H1 (cell line): Measurements from ENCODE around the gene IL6ST. TPM values are rescaled to one million over a fixed set of nuclear protein-coding genes. Genes with fewer than 3 reads are reported as not detected.

ENCODE experiments used
- CTCF ChIA-PET: fragments of 300-600 bp; sonication (Branson Sonifier 250); formaldehyde crosslinking; loops from one replicate; lab custom pipeline; 2021; ENCODE audit not compliant: partially characterized antibody; lab: Charles Lee
- POLR2A ChIA-PET: fragments of 300-600 bp; sonication (Branson Sonifier 250); formaldehyde crosslinking; loops from one replicate; lab custom pipeline; 2021; ENCODE audit warnings: inconsistent platforms; ENCODE audit not compliant: partially characterized antibody; lab: Charles Lee
- DNase-seq, 2 experiments: peaks; one replicate each; pipeline versions ENCODE4 v3.0.0 to v3.0.0-alpha.2; 2010 to 2022; ENCODE audit warnings: low spot score in 2 of 2, low read depth in 1 of 2, mixed read lengths in 1 of 2
- FAIRE-seq: peaks from 2 replicates; lab custom pipeline; 2011; peaks lifted over from hg19 to GRCh38; lab: Jason Lieb, UNC
- H2AFZ ChIP-seq: 2 replicates; pipeline ENCODE4 v1.8.1; 2012; ENCODE audit warnings: low read length, inconsistent platforms
- H2AK5ac ChIP-seq: 2 replicates; pipeline ENCODE4 v1.6.1; 2013; ENCODE audit warnings: low read depth, low read length
- H2BK120ac ChIP-seq: replicated peaks from 2 replicates; pipeline ENCODE3; 2013; ENCODE audit warnings: low read depth, low read length, inconsistent platforms
- H2BK12ac ChIP-seq: 2 replicates; pipeline ENCODE4 v1.6.1; 2013; ENCODE audit warnings: low read depth, low read length
- H2BK15ac ChIP-seq: 2 replicates; pipeline ENCODE4 v1.6.1; 2013; ENCODE audit warnings: low read length
- H2BK20ac ChIP-seq: 2 replicates; pipeline ENCODE4 v1.6.1; 2013; ENCODE audit warnings: low read length
- H2BK5ac ChIP-seq: 2 replicates; pipeline ENCODE4 v1.6.1; 2013; ENCODE audit warnings: low read depth, low read length
- H3K14ac ChIP-seq: 2 replicates; pipeline ENCODE4 v1.6.1; 2013; ENCODE audit warnings: inconsistent platforms; ENCODE audit not compliant: insufficient read length
- H3K18ac ChIP-seq: 2 replicates; pipeline ENCODE4 v1.6.1; 2013; ENCODE audit warnings: low read length; ENCODE audit errors: extremely low read depth
- H3K23ac ChIP-seq: 2 replicates; pipeline ENCODE4 v1.6.1; 2013; ENCODE audit warnings: inconsistent platforms; ENCODE audit not compliant: insufficient read length
- H3K23me2 ChIP-seq: 2 replicates; pipeline ENCODE4 v1.6.1; 2013; ENCODE audit warnings: low read depth, low read length
- H3K27ac ChIP-seq: 2 replicates; pipeline ENCODE4 v1.6.1; 2011; ENCODE audit warnings: low read depth, low read length, inconsistent platforms
- H3K27me3 ChIP-seq, 4 experiments: replicated peaks in 1 of 4; 1 replicate in 1 of 4; 2 replicates in 3 of 4; pipeline versions ENCODE4 v1.6.1 to v1.8.1; 2011 to 2013; ENCODE audit warnings: low read length in 3 of 4, mild to moderate bottlenecking in 3 of 4, inconsistent platforms in 2 of 4, mixed read lengths in 2 of 4, moderate library complexity in 1 of 4; ENCODE audit not compliant: control insufficient read depth in 3 of 4, insufficient read depth in 3 of 4; ENCODE audit errors: extremely low read depth in 1 of 4
- H3K36me3 ChIP-seq, 4 experiments: 2 replicates each; pipeline versions ENCODE4 v1.6.1 to v1.8.1; 2011 to 2013; ENCODE audit warnings: mild to moderate bottlenecking in 4 of 4, low read length in 3 of 4, moderate library complexity in 2 of 4, control low read depth in 1 of 4, inconsistent platforms in 1 of 4; ENCODE audit not compliant: insufficient read depth in 4 of 4, control insufficient read depth in 2 of 4
- H3K4ac ChIP-seq: replicated peaks from 2 replicates; pipeline ENCODE3; 2013; ENCODE audit warnings: low read length, low read depth, mixed read lengths, inconsistent platforms; ENCODE audit not compliant: insufficient read length
- H3K4me1 ChIP-seq, 4 experiments: replicated peaks in 1 of 4; 1 replicate in 1 of 4; 2 replicates in 3 of 4; pipeline versions ENCODE4 v1.6.1 to v1.8.1; 2011 to 2013; ENCODE audit warnings: low read length in 3 of 4, inconsistent platforms in 2 of 4, mixed read lengths in 1 of 4; ENCODE audit not compliant: insufficient read depth in 4 of 4, control insufficient read depth in 3 of 4
- H3K4me2 ChIP-seq, 2 experiments: 2 replicates each; pipeline versions ENCODE4 v1.6.1 to v1.8.1; 2011 to 2013; ENCODE audit warnings: low read depth in 2 of 2, low read length in 2 of 2, control low read depth in 1 of 2, inconsistent platforms in 1 of 2, mild to moderate bottlenecking in 1 of 2; ENCODE audit not compliant: insufficient read depth in 1 of 2
- H3K4me3 ChIP-seq, 4 experiments: fragments of 200-600, 300-600 bp in 1 of 4; sonication (generic), shearing (Covaris generic), sonication (Bioruptor Twin) in 1 of 4; 2 replicates each; pipeline versions ENCODE4 v1.5.1 to v1.8.1; 2011 to 2016; ENCODE audit warnings: low read length in 4 of 4, low read depth in 3 of 4, control low read depth in 2 of 4, inconsistent platforms in 2 of 4, mild to moderate bottlenecking in 2 of 4, mixed read lengths in 1 of 4, moderate library complexity in 1 of 4; ENCODE audit not compliant: insufficient read depth in 2 of 4; ENCODE audit errors: extremely low read depth in 1 of 4
- H3K56ac ChIP-seq: replicated peaks from 2 replicates; pipeline ENCODE3; 2013; ENCODE audit warnings: low read depth, mild to moderate bottlenecking, mixed read lengths, low read length, inconsistent platforms; ENCODE audit not compliant: insufficient read length
- H3K79me1 ChIP-seq: 2 replicates; pipeline ENCODE4 v1.6.1; 2013; ENCODE audit warnings: low read depth, low read length, control low read depth
- H3K79me2 ChIP-seq, 2 experiments: 2 replicates each; pipeline versions ENCODE4 v1.6.1 to v1.8.1; 2012 to 2013; ENCODE audit warnings: low read length in 2 of 2, mild to moderate bottlenecking in 2 of 2, inconsistent platforms in 1 of 2; ENCODE audit not compliant: insufficient read depth in 2 of 2, control insufficient read depth in 1 of 2
- H3K9ac ChIP-seq, 4 experiments: replicated peaks in 1 of 4; 1 replicate in 1 of 4; 2 replicates in 3 of 4; pipeline versions ENCODE4 v1.6.1 to v1.8.1; 2011 to 2013; ENCODE audit warnings: low read depth in 3 of 4, low read length in 3 of 4, control low read depth in 2 of 4, mild to moderate bottlenecking in 2 of 4, moderate library complexity in 2 of 4, inconsistent platforms in 1 of 4; ENCODE audit errors: extremely low read depth in 1 of 4
- H3K9me3 ChIP-seq, 2 experiments: 2 replicates each; pipeline versions ENCODE4 v1.6.1 to v1.8.1; 2012 to 2013; ENCODE audit warnings: mild to moderate bottlenecking in 2 of 2, moderate library complexity in 2 of 2, control low read depth in 1 of 2, inconsistent platforms in 1 of 2, low read depth in 1 of 2, low read length in 1 of 2, mixed read lengths in 1 of 2; ENCODE audit not compliant: insufficient read depth in 2 of 2
- H4K20me1 ChIP-seq, 2 experiments: replicated peaks in 1 of 2; 2 replicates each; pipeline versions ENCODE3 to v1.8.1; 2011 to 2013; ENCODE audit warnings: inconsistent platforms in 2 of 2, low read length in 2 of 2, mild to moderate bottlenecking in 1 of 2; ENCODE audit not compliant: insufficient read depth in 2 of 2, control insufficient read depth in 1 of 2
- H4K5ac ChIP-seq: 2 replicates; pipeline ENCODE4 v1.6.1; 2013; ENCODE audit warnings: low read length, low read depth, mixed read lengths, inconsistent platforms; ENCODE audit not compliant: insufficient read length
- H4K8ac ChIP-seq: 2 replicates; pipeline ENCODE4 v1.8.0; 2013; ENCODE audit warnings: mild to moderate bottlenecking, moderate library complexity, low read length, inconsistent platforms; ENCODE audit not compliant: insufficient read depth; ENCODE audit errors: extremely low read depth
- H4K91ac ChIP-seq: replicated peaks from 2 replicates; pipeline ENCODE3; 2013; ENCODE audit warnings: low read length, mixed read lengths, inconsistent platforms; ENCODE audit not compliant: insufficient read length
- BRCA1 ChIP-seq: IDR thresholded peaks from 2 replicates; pipeline ENCODE4 v1.6.1; 2012; ENCODE audit warnings: low read depth, low read length, improper control_type of control experiment
- EZH2 ChIP-seq: fragments of 200-600 bp; sonication (generic); IDR thresholded peaks from 2 replicates; pipeline ENCODE4 v1.7.1; 2012; ENCODE audit warnings: low read depth, mild to moderate bottlenecking, moderate library complexity, low read length, inconsistent platforms; ENCODE audit not compliant: severe bottlenecking
- NANOG ChIP-seq: IDR thresholded peaks from 2 replicates; pipeline ENCODE4 v1.6.1; 2011; ENCODE audit warnings: low read length, low read depth, mild to moderate bottlenecking, inconsistent platforms; ENCODE audit not compliant: insufficient read depth, poor library complexity, severe bottlenecking
- WGBS, 2 experiments: shearing (Covaris generic) in 1 of 2; methylation state at CpG; one replicate each; pipeline versions ENCODE4 v1.1.6 to v1.1.7; 2013 to 2015; ENCODE audit warnings: low lambda C conversion rate in 2 of 2, mixed read lengths in 2 of 2, inconsistent platforms in 1 of 2, low coverage in 1 of 2, missing lambda C conversion rate in 1 of 2; ENCODE audit not compliant: insufficient replicate concordance in 2 of 2, insufficient coverage in 1 of 2, insufficient read length in 1 of 2; ENCODE audit errors: extremely low coverage in 1 of 2, missing lambda C conversion rate in 1 of 2; 5-methylcytosine and 5-hydroxymethylcytosine counted together
- polyA plus RNA-seq, 7 experiments: library from polyadenylated mRNA; depleted of rRNA in 3 of 7; stranded (reverse) in 5 of 7; unstranded in 2 of 7; fragments of >200 nt in 5 of 7; fragments of 200-250 nt in 2 of 7; gene quantifications; 1 replicate in 5 of 7; 2 replicates in 1 of 7; 4 replicates in 1 of 7; pipeline versions ENCODE4 v1.2.1 to v1.2.3, GENCODE V29; 2011 to 2013; ENCODE audit warnings: missing spikeins in 2 of 7, mixed read lengths in 2 of 7
- total RNA-seq: library from RNA; stranded (reverse); fragmentation: NEBNext Ultra II Directional; extraction: Animal tissue kit (Norgen Biotek cat#: 25700); gene quantifications from 2 replicates; pipeline ENCODE4 v1.2.1, GENCODE V29; 2021
- TF ChIP-seq, protein P1 (sequence below): IDR thresholded peaks from 2 replicates; pipeline ENCODE4 v1.6.1; 2012; ENCODE audit warnings: inconsistent platforms

IL6ST gene
- total and polyA plus RNA-seq, 2 of the 8 experiments (the other 6 are each of a cell fraction or from before 2014, with no cell fraction given): 1.4 to 11.1 TPM

DNA sequence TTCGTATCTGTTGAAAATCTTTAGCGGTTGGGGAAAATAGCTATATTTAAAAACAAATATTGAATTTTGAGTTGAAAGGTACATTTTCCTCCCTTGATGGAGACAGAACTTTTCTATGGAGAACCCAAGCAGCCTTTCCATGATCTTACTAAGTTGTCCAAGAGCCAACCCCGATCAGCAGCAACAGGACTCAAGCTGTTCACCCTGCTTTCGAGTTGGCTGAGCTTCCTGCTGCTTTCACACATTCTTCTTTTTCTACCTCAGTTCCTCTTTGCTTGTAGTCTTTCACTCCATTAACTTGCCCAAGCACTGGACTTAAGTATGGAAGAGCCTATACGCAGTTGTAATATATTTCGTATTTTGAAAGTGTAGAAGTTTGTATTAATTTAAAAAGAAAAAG, 59.4 kb downstream of the IL6ST start:
- Histone ChIP-seq H2BK12ac (no peak overlapping the region), H3K4me3 (no peak overlapping the region), H3K27me3 (peaks cover 0 to 1% (median 0%) of the 10 kb centered on the region in 4 experiments; a peak in 1 of 7 replicates), H3K4me1 (no peaks in the 10 kb centered on the region), H3K56ac (no peak overlapping the region), H3K14ac (no peak overlapping the region), H4K5ac (no peak overlapping the region), H3K79me2 (no peaks in the 10 kb centered on the region), H2BK120ac (no peak overlapping the region), H4K8ac (no peak overlapping the region), H4K91ac (no peak overlapping the region), H2AFZ (no peak overlapping the region), H3K36me3 (no peaks in the 10 kb centered on the region), H3K23me2 (no peaks in the 10 kb centered on the region), H2BK20ac (no peak overlapping the region), H3K4ac (no peak overlapping the region), H3K18ac (no peak overlapping the region), H2BK15ac (no peak overlapping the region), H3K9ac (no peak overlapping the region), H3K79me1 (no peaks in the 10 kb centered on the region), H2AK5ac (no peak overlapping the region), H4K20me1 (no peaks in the 10 kb centered on the region), H3K23ac (no peak overlapping the region), H3K27ac (no peak overlapping the region), H2BK5ac (no peak overlapping the region), H3K4me2 (no peak overlapping the region), H3K9me3 (no peaks in the 10 kb centered on the region)
- DNase-seq (no peak), FAIRE-seq (no peak)
- 90 to 100% methylated on average over 2 to 6 of the region's 6 CpGs for WGBS, 2 experiments
- TF ChIP-seq, protein P1, sequence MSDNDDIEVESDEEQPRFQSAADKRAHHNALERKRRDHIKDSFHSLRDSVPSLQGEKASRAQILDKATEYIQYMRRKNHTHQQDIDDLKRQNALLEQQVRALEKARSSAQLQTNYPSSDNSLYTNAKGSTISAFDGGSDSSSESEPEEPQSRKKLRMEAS: no peak
- TF ChIP-seq BRCA1 (no peak), EZH2 (no peak), NANOG (no peak)
- ChIA-PET POLR2A (no interaction called here), CTCF (interaction anchor here (0.9 to 4.3 kb wide), 26 partner anchors 9 to 892 kb away, joined by 3 to 71 read pairs (median 4); partner anchors contain the start of gene ANKRD55)
